ENCODE measurements around the gene AAK1.

DNA sequence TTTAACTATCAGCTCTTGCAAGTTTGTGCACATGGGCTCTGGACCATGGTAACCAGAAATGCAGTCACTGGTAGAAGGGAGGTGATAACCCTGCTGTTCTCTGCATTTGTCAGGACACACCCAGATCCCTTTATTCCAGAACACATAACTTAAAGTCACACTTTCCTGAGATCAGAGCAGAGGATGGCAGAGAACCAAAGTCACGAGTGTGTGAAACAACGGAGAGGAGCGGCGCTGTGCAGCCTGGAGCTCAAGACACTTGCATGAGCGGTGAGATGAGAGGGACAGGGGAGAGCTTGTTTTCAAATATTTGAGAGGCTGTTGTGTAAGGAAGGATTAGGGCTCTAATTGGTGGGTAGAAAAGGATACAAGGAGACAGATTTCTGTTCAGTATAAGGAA, 43.3 kb upstream of the AAK1 start:
- TF ChIP-seq, protein P1, sequence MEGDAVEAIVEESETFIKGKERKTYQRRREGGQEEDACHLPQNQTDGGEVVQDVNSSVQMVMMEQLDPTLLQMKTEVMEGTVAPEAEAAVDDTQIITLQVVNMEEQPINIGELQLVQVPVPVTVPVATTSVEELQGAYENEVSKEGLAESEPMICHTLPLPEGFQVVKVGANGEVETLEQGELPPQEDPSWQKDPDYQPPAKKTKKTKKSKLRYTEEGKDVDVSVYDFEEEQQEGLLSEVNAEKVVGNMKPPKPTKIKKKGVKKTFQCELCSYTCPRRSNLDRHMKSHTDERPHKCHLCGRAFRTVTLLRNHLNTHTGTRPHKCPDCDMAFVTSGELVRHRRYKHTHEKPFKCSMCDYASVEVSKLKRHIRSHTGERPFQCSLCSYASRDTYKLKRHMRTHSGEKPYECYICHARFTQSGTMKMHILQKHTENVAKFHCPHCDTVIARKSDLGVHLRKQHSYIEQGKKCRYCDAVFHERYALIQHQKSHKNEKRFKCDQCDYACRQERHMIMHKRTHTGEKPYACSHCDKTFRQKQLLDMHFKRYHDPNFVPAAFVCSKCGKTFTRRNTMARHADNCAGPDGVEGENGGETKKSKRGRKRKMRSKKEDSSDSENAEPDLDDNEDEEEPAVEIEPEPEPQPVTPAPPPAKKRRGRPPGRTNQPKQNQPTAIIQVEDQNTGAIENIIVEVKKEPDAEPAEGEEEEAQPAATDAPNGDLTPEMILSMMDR (IDR thresholded peaks at IDR 0.05), result no peak
- TF ChIP-seq POLR2A (IDR thresholded peaks at IDR 0.05), result no peak
